Left renal pelvis (tissue), 4 donors: ENCODE results near the gene SETD3. TPM values are rescaled to one million over a fixed set of nuclear protein-coding genes. Genes with fewer than 3 reads are reported as not detected.

Source experiments
- DNase-seq, 4 donors: peaks; one replicate each; pipeline ENCODE4 v3.0.0-alpha.2; 2013; ENCODE audit warnings: low read depth in 4 of 4, low spot score in 3 of 4
- polyA plus RNA-seq, 4 donors: library from polyadenylated mRNA; unstranded; fragments of 120-200 nt; gene quantifications; one replicate each; pipeline ENCODE4 v1.2.1, GENCODE V29; 2013; ENCODE audit not compliant: insufficient read length in 4 of 4

The SETD3 gene
- polyA plus RNA-seq, 4 donors: 49.6 to 65.9 (median 64.0) TPM

GRCh38 chr14:99380402-99380801 is 100.3 kb downstream of the SETD3 start:
- DNase-seq: no peak

- DNase-seq: no peak
Observed at GRCh38 chr14:99378782-99379214, 101.9 kb downstream of the SETD3 start.

DNA sequence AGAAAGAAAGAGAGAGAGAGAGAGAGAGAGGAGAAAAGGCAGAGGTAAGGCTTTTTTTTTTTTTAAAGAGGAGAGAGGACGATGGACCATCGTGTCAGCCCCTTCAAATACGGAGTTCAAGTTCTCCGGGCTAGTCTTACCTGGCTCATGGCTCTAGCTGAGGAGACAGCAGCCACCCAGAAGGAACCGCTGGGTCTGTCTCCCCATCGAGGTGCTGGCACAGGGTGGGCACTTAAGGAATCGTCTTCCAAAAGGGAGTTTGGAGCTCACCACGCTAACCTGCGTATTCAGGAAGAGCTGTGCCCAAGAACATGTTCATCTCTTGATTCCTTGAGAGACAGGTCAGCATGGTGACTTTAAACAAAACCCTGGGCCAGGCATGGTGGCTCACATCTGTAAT is 102.7 kb downstream of the SETD3 start:
- DNase-seq: no peak

DNA sequence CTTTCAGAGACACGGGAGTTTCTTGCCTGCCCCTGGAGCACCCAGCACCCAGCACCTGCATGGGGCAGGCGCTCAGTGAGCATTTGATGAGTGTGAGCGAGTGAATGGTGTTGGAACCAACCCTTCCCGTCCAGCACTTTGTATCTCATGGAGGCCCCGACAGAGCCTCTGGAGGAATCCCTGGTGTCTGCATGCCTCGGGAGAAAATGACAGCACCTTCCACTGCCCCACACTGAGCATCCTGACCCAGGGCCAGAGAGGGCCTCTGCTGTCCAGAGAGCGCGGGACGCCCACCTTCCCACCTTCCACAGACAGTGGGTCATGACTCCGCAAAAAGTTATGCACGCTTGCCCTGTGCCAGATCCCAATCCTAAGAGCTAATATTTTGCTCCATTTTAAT is 105.7 kb downstream of the SETD3 start:
- DNase-seq: no peak

- no peak for DNase-seq
Observed at GRCh38 chr14:99363616-99364290, 116.9 kb downstream of the SETD3 start.

DNA sequence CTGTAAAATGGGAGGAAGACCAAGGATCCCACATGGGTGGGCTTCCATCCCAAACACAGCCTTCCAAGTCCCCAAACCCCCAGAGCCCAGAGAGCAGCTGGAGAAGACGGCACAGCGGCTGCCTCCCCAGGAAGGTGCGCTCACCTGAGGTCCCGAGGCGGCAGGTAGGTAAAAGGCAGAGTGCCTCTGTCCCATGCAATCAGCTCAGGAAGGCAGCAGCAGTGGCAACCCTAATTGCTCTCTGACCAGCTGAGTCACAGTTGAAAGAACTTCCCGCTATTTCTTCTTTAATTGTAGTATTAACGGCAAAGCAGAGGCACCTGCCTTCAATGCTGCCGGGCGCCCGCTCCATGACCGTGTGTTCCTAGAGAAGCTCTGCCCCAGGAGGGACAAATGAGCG is 117.6 kb downstream of the SETD3 start:
- DNase-seq: no peak

- peak; percentile 42 to 78 (median 56) for DNase-seq
Observed at GRCh38 chr14:99361596-99362215, 119.0 kb downstream of the SETD3 start.

GRCh38 chr14:99360774-99361595 is 119.7 kb downstream of the SETD3 start:
- no peak for DNase-seq

DNA sequence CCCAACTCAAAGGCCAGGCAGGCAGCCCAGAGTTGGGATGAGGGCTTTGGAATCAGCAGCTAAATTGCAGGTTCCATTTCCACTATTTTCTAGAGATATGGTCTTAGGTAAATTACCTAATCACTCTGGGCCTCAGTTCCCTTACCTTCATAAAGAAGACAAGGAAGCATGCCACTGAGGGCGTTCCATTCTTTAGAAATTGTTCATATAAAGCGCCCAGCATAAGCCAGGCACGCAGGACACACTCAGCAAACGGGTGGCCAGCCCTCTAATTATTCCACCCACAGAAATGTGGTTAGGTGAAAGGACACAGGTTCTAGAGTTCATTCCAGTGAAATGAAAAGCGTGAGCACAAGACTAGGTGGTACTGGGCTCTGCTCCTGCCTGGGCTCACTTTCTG is 120.8 kb downstream of the SETD3 start:
- DNase-seq: no peak

GRCh38 chr14:99357916-99358390 is 122.7 kb downstream of the SETD3 start:
- no peak for DNase-seq

GRCh38 chr14:99357151-99357915 is 123.3 kb downstream of the SETD3 start:
- no peak for DNase-seq

GRCh38 chr14:99356031-99356608 is 124.5 kb downstream of the SETD3 start:
- no peak for DNase-seq

- no peak for DNase-seq
Observed at GRCh38 chr14:99354166-99354875, 126.3 kb downstream of the SETD3 start.

DNA sequence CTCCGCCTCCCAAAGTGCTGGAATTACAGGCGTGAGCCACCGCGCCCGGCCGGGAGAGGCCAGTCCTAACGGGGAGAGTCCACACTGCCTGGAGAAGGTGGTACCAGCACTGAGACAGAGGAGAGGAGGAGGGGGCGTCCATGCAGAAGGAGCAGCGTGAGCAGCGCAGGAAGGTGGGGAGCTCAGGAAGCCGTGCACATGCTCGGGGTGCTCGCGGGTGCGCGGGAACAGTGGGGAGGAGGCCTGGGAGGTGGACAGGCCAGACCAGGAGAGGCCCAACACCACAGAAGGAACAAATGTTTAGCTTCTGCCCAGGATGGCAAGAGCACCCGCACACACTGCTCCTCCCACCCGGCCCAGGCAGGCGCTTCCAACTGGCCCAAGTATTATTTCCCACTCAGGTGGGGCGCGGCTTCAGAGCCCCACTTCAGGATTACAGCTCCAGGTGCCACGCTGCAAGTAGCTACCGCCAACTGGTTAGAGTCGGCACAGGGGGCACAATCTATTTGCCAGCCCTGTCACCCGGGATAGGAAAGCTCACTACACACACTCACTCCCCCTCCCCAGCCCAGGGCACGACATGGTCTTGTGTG is 127.9 kb downstream of the SETD3 start:
- DNase-seq: no peak

- no peak for DNase-seq
Observed at GRCh38 chr14:99351166-99352007, 129.3 kb downstream of the SETD3 start.

DNA sequence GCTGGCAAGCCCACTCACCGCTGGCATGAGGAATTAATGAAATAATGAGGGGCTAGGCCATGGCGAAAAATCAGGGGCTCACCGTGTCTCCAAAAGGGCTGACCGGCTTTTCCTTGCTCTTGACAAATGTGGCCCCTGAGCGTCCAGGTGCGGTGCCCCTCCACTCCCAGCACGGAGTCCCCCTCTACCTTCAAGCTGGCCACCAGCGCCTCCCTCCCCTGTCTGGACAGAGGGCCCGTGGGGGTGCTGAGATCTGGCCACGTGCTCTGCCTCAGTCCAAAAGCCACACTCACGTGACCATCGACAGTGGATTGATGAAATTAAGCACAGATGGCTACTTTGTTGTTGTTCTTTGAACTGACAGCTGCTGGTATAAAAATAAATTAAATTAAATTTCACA is 129.9 kb downstream of the SETD3 start:
- no peak for DNase-seq

DNA sequence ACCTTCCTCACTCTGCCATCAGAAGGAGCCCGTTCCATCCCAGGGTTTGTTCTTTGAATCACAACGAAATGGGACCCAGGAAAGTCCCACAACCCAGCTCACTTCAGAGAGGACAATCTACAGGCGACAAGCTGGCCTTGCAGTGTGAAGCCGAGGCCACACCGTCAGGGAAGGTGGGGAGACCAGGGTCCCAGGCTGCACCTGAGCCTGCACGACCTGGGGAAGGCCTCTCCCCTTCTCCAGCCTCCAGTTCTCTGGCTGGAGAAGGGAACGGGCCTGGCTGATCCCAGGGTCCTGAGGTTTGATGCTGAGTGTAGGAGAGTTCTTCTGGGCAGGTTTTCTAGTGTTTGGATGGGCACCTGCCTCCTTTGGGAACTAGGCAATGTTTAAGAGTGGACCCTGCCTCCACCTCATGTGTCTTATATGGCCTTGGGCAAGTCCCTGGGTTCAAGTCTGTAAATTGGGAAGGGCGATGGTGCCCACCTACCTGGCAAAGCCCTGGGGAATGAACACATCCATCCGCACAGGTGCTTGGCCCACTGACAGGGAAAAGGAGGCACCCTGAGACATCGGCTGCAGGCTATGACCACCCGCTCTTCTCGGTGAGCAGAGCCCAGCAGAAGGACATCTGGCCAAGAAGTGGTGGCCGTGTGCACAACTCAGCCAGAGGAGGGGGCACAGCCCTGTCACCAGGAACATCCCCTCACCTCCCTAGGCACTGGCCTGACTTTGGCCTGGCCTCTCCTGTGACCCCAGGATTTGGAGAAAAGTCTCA is 130.8 kb downstream of the SETD3 start:
- no peak for DNase-seq
